Activated CD4-positive, alpha-beta T cell treated with anti-CD3 and anti-CD28 coated beads, Interleukin-2, amount 50 U/mL, for 4 hours (primary cell): ENCODE measurements around the gene ATP2C1.

Experiments
- DNase-seq, 2 experiments: peaks; one replicate each; pipeline ENCODE4 v3.0.0-alpha.2; 2020

The ATP2C1 gene

DNA sequence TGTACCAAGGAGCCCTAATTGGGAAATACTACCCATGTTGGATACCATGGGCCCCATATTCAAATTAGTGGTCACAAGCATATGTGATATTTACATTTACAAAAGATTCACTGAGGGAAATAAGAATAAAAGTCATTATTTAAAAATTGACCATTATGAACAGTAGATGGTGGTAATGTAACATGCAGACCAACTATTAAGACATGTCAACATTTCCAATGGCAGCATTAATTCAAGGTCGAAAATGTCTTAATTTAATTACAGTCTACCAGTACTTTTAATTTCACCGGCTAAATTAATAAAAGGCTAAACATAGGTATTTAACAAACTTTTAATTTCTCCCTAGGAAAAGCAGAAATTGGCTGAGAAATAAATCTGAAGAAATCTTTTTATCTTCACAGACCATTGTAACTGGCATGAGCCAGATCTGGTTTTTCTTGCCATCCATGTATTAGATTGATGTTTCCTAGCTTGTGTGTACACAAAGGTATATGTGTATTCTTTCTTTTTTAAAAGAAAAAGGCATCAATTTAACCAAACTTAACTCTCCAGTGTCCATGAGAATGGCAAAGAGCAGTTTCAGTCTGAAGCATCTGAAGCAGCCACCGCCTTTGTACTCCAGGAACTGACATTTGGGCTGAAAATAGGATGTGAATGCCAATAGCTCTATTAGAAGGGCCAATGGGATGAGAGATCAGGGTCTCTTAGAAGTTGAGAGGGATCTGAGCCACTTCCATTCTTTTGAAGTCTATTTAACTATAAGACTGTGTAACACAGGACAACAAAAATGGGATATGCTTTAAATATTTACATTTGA lies 159.4 kb downstream of the ATP2C1 start:
- DNase-seq: no peak
